ENCODE data around the gene PITPNC1. TPM values are rescaled to one million over a fixed set of nuclear protein-coding genes. Genes with fewer than 3 reads are reported as not detected.

The PITPNC1 gene
- total RNA-seq, 1 experiment from 2014 or later = 4.2 TPM

GRCh38 chr17:67359960-67360791, 16.9 kb upstream of the PITPNC1 start:
- peaks cover 3% of the 10 kb centered on the region; the same call in 1 of the 2 replicates for H3K4me1 ChIP-seq
- H3K4me1 Mint-ChIP-seq (ENCODE audit: low read depth, unreplicated experiment) = peaks cover 8% of the 10 kb centered on the region
- no peak overlapping the region for H3K4me3 Mint-ChIP-seq (ENCODE audit: unreplicated experiment)
- no peaks in the 10 kb centered on the region for H3K27me3 Mint-ChIP-seq (ENCODE audit: insufficient read depth, unreplicated experiment)
- H3K9me3 Mint-ChIP-seq (ENCODE audit: unreplicated experiment) = no peaks in the 10 kb centered on the region
- intact Hi-C loops (cut with micrococcal nuclease; ENCODE audit: unreplicated experiment) = no loop called here
- no peak overlapping the region for H3K4me3 ChIP-seq (ENCODE audit: low read depth, low read length)
- peaks cover 2% of the 10 kb centered on the region for H3K36me3 ChIP-seq (ENCODE audit: control insufficient read depth, insufficient read depth, low read length)
- ChIA-PET CTCF (interaction anchor here (1.1 kb wide), 1 partner anchor 15 kb away, joined by 7 read pairs; no protein-coding TSS in a partner anchor), POLR2A (no interaction called here)
- DNase-seq = peak in 1 of 2 experiments; percentile 46
- H3K27ac Mint-ChIP-seq (ENCODE audit: unreplicated experiment) = no peak overlapping the region
- no TSS peak for BruUV-seq (replicated peaks)
- H3K27me3 ChIP-seq (replicated peaks; ENCODE audit: control insufficient read depth, insufficient read depth, low read length) = no peaks in the 10 kb centered on the region
- H3K9me3 ChIP-seq = no peaks in the 10 kb centered on the region
- H3K36me3 Mint-ChIP-seq (ENCODE audit: insufficient read depth, unreplicated experiment) = peaks cover 91% of the 10 kb centered on the region
- TF ChIP-seq, protein P1, sequence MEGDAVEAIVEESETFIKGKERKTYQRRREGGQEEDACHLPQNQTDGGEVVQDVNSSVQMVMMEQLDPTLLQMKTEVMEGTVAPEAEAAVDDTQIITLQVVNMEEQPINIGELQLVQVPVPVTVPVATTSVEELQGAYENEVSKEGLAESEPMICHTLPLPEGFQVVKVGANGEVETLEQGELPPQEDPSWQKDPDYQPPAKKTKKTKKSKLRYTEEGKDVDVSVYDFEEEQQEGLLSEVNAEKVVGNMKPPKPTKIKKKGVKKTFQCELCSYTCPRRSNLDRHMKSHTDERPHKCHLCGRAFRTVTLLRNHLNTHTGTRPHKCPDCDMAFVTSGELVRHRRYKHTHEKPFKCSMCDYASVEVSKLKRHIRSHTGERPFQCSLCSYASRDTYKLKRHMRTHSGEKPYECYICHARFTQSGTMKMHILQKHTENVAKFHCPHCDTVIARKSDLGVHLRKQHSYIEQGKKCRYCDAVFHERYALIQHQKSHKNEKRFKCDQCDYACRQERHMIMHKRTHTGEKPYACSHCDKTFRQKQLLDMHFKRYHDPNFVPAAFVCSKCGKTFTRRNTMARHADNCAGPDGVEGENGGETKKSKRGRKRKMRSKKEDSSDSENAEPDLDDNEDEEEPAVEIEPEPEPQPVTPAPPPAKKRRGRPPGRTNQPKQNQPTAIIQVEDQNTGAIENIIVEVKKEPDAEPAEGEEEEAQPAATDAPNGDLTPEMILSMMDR (IDR thresholded peaks at IDR 0.05; ENCODE audit: insufficient read depth in 1 of 2, low read depth in 1 of 2, low read length in 1 of 2, severe bottlenecking in 1 of 2, unreplicated experiment in 1 of 2) = peak; percentile 23 to 35

DNA sequence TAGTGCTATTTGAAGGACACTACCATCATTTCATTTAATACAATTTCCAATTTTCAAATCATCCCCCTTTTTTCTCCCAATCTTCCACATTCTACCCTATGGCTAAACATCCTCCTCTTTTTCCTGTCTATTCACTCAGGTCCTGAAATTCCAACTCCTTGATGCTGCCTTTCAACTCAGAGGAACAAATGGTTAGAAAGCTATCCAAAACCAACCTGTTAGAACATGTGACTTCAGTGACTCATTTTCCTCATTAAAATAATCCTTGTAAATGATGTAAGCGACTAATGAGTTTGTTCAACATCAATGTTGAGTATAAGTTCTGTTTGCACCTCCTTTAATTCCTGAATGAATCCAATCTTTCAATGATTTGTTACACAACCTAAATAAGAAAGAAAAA, 16.2 kb upstream of the PITPNC1 start:
- CTCF ChIA-PET = no interaction called here
- DNase-seq = no peak
- peaks cover 3% of the 10 kb centered on the region; the same call in 1 of the 2 replicates for H3K4me1 ChIP-seq
- TF ChIP-seq, protein P1 (IDR thresholded peaks at IDR 0.05; ENCODE audit: insufficient read depth in 1 of 2, low read depth in 1 of 2, low read length in 1 of 2, severe bottlenecking in 1 of 2, unreplicated experiment in 1 of 2) = no peak
- Mint-ChIP-seq H3K4me1 (ENCODE audit: low read depth, unreplicated experiment) (peaks cover 8% of the 10 kb centered on the region), H3K4me3 (ENCODE audit: unreplicated experiment) (no peak overlapping the region), H3K27me3 (ENCODE audit: insufficient read depth, unreplicated experiment) (no peaks in the 10 kb centered on the region), H3K9me3 (ENCODE audit: unreplicated experiment) (no peaks in the 10 kb centered on the region), H3K27ac (ENCODE audit: unreplicated experiment) (no peak overlapping the region), H3K36me3 (ENCODE audit: insufficient read depth, unreplicated experiment) (peaks cover 84% of the 10 kb centered on the region)
- H3K4me3 ChIP-seq (ENCODE audit: low read depth, low read length) = no peak overlapping the region
- no TSS peak for BruUV-seq (replicated peaks)
- H3K36me3 ChIP-seq (ENCODE audit: control insufficient read depth, insufficient read depth, low read length) = peaks cover 2% of the 10 kb centered on the region
- intact Hi-C loops (cut with micrococcal nuclease; ENCODE audit: unreplicated experiment) = no loop called here
- POLR2A ChIA-PET = no interaction called here
- H3K27me3 ChIP-seq (replicated peaks; ENCODE audit: control insufficient read depth, insufficient read depth, low read length) = no peaks in the 10 kb centered on the region
- H3K9me3 ChIP-seq = no peaks in the 10 kb centered on the region

- no TSS peak for BruUV-seq (replicated peaks)
- TF ChIP-seq, protein P1 (IDR thresholded peaks at IDR 0.05; ENCODE audit: insufficient read depth in 1 of 2, low read depth in 1 of 2, low read length in 1 of 2, severe bottlenecking in 1 of 2, unreplicated experiment in 1 of 2) = no peak
- H3K27ac Mint-ChIP-seq (ENCODE audit: unreplicated experiment) = no peak overlapping the region
- CTCF ChIA-PET = no interaction called here
- intact Hi-C loops (cut with micrococcal nuclease; ENCODE audit: unreplicated experiment) = no loop called here
- Histone ChIP-seq H3K27me3 (replicated peaks; ENCODE audit: control insufficient read depth, insufficient read depth, low read length) (no peaks in the 10 kb centered on the region), H3K4me1 (peaks cover 3% of the 10 kb centered on the region; the same call in 1 of the 2 replicates), H3K36me3 (ENCODE audit: control insufficient read depth, insufficient read depth, low read length) (peaks cover 2% of the 10 kb centered on the region), H3K4me3 (ENCODE audit: low read depth, low read length) (no peak overlapping the region), H3K9me3 (no peaks in the 10 kb centered on the region)
- H3K36me3 Mint-ChIP-seq (ENCODE audit: insufficient read depth, unreplicated experiment) = peaks cover 80% of the 10 kb centered on the region
- no peaks in the 10 kb centered on the region for H3K27me3 Mint-ChIP-seq (ENCODE audit: insufficient read depth, unreplicated experiment)
- peaks cover 8% of the 10 kb centered on the region for H3K4me1 Mint-ChIP-seq (ENCODE audit: low read depth, unreplicated experiment)
- H3K9me3 Mint-ChIP-seq (ENCODE audit: unreplicated experiment) = no peaks in the 10 kb centered on the region
- no peak overlapping the region for H3K4me3 Mint-ChIP-seq (ENCODE audit: unreplicated experiment)
- POLR2A ChIA-PET = no interaction called here
- DNase-seq = no peak
Measured at GRCh38 chr17:67362173-67362572, 14.9 kb upstream of the PITPNC1 start.
